Kidney epithelial cell (primary cell): ENCODE results near the gene PPARG. TPM values are rescaled to one million over a fixed set of nuclear protein-coding genes. Genes with fewer than 3 reads are reported as not detected.

Source experiments
- DNase-seq: peaks from one replicate; pipeline ENCODE4 v3.0.0-alpha.2; 2010; ENCODE audit warnings: low read depth
- H3K27me3 ChIP-seq: 2 replicates; pipeline ENCODE4 v1.6.0; 2011; ENCODE audit warnings: low read length; ENCODE audit not compliant: control insufficient read depth, insufficient read depth
- H3K36me3 ChIP-seq: 2 replicates; pipeline ENCODE4 v1.5.1; 2011; ENCODE audit warnings: low read length; ENCODE audit not compliant: control insufficient read depth, insufficient read depth
- H3K4me3 ChIP-seq: 2 replicates; pipeline ENCODE4 v1.5.1; 2011; ENCODE audit warnings: low read depth, mild to moderate bottlenecking, control low read depth, low read length
- CTCF ChIP-seq: IDR thresholded peaks from 2 replicates; pipeline ENCODE4 v1.5.1; 2011; ENCODE audit warnings: mild to moderate bottlenecking, moderate library complexity, low read length, control low read depth, inconsistent platforms; ENCODE audit not compliant: insufficient read depth, poor library complexity, severe bottlenecking
- total RNA-seq: library from RNA; depleted of rRNA; stranded (reverse); fragments of >200 nt; gene quantifications from 2 replicates; pipeline ENCODE4 v1.2.3, GENCODE V29; 2015

Gene PPARG
- total RNA-seq, 1 donor from 2014 or later, result 14.7 TPM

GRCh38 chr3:12371525-12372140 lies 82.8 kb downstream of the PPARG start:
- DNase-seq, result no peak
- no peak for TF ChIP-seq CTCF
- Histone ChIP-seq H3K27me3 (no peaks in the 10 kb centered on the region), H3K4me3 (no peak overlapping the region), H3K36me3 (no peaks in the 10 kb centered on the region)

GRCh38 chr3:12372741-12373280 lies 83.9 kb downstream of the PPARG start:
- DNase-seq, result no peak
- no peaks in the 10 kb centered on the region for H3K27me3 ChIP-seq
- no peak overlapping the region for H3K4me3 ChIP-seq
- H3K36me3 ChIP-seq, result no peaks in the 10 kb centered on the region
- no peak for TF ChIP-seq CTCF

GRCh38 chr3:12375572-12375971 lies 86.7 kb downstream of the PPARG start:
- no peaks in the 10 kb centered on the region for H3K27me3 ChIP-seq
- DNase-seq, result no peak
- no peak for TF ChIP-seq CTCF
- H3K4me3 ChIP-seq, result no peak overlapping the region
- H3K36me3 ChIP-seq, result no peaks in the 10 kb centered on the region

- no peak for DNase-seq
- TF ChIP-seq CTCF, result no peak
- Histone ChIP-seq H3K27me3 (no peaks in the 10 kb centered on the region), H3K4me3 (no peak overlapping the region), H3K36me3 (no peaks in the 10 kb centered on the region)
Measured at GRCh38 chr3:12379640-12380429, 91.0 kb downstream of the PPARG start.

- Histone ChIP-seq H3K4me3 (no peak overlapping the region), H3K36me3 (no peaks in the 10 kb centered on the region), H3K27me3 (no peaks in the 10 kb centered on the region)
- TF ChIP-seq CTCF, result no peak
- no peak for DNase-seq
Measured at GRCh38 chr3:12380461-12380860, 91.6 kb downstream of the PPARG start.
